GM21423 (cell line): ENCODE results near the gene C1orf87.

ENCODE experiments used
- ATAC-seq: cut with Tn5 transposase; IDR thresholded peaks from one replicate; pipeline ENCODE4 v1.9.1; 2021; ENCODE audit warnings: mild to moderate bottlenecking, moderate library complexity; ENCODE audit not compliant: unreplicated experiment

The C1orf87 gene, protein sequence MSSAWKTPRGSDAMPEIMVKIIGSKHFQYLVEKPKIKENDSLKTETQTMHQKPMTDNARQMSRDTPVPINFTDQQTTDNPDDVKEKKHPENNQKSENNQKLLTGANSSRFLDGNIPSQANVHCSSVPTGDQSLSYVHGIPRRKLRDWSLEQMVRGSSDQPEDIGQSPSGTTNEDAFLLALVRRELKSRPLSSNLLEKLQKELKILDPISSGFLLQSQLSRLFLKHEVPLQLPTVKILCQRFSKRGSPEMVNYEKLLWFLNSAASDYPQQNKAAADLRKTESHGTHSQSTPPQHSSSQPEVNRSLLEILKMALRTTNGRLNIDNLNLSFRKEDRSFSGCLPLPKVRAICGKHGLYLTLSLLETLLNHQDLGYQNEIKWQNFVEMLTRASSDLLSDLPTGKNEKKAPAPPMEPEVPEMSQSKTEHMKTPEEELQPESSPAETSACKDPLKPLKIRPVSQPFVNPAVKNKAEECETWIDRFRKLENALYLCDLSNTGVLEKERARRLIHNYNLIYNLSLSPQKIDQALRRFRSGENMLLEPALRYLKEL

DNA sequence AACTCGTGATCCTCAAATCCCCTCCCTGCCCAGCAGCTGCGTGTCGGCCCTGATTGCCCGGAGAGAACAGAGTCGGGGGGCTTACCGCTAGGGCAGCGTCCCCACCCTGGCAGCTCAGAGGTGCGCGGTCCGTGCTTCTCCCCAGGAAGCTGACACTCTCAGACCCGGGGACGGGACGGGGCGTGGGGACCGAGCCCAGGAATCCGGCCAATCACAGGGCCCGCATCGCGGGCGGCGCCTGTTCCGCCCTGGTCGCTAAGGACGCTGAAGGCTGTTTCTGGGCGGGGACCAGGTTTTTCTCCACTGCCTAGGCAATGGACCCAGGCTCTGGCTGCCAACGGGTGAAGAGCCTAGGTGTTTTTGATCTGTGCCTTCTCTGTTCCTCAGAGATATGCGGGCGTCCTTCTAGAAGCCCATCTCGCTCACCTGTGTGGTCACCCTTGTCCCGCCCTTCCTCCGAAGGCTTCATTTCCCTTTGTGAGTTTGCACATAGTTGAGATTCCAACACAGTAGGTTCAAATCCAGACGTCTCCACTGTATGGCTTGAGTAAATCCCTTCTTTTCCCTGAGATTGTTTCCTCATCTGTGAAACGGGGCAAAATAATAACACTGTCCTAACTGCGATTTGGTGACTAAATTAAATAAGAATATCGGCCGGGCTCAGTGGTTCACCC lies at the start of gene C1orf87:
Gene C1orf87, minus strand, starts transcription at position 166 of the 674 bp plus-strand sequence. CDS start 1,127 bp downstream, outside the sequence.
- no peak for ATAC-seq

GRCh38 chr1:60118085-60118484 lies 44.5 kb upstream of the C1orf87 start:
- ATAC-seq = no peak

GRCh38 chr1:60114745-60115318 lies 41.3 kb upstream of the C1orf87 start:
- ATAC-seq = no peak

GRCh38 chr1:60113596-60113995 lies 40.0 kb upstream of the C1orf87 start:
- ATAC-seq = no peak

- no peak for ATAC-seq
Measured at GRCh38 chr1:60113028-60113427, 39.5 kb upstream of the C1orf87 start.

DNA sequence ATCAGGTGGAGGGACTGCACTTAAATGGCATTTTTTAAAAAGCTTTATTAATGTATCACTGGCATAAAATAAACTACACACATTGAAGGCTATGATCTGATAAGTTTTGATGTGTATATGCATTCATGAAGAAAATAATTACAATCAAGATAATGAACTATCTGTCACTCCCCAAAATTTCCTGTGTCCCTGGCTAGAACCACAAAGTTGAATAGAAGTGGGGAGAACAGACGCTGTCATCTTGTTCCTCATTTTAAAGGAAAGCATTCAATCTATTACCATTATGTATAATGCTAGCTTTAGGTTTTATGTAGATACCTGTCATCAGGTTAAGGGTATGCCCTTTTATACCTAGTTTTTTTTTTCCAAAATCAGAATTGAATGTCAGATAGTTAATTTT lies 38.1 kb upstream of the C1orf87 start:
- no peak for ATAC-seq

DNA sequence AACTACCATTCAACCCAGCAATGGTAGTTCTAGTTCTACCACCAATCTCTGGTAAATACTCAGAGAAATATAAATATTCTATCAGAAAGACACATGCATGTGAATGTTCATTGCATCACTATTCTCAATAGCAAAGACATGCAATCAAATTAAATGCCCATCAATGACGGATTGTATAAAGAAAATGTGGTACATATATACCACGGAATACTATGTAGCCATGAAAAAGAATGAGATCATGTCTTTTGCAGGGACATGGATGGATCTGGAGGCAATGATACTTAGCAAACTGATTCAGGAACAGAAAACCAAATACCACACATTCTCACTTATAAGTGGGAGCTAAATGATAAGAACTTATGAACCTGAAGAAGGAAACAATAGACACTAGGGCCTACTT lies 37.5 kb upstream of the C1orf87 start:
- no peak for ATAC-seq

GRCh38 chr1:60108196-60108595 lies 34.6 kb upstream of the C1orf87 start:
- no peak for ATAC-seq

GRCh38 chr1:60103186-60103585 lies 29.6 kb upstream of the C1orf87 start:
- ATAC-seq = no peak

DNA sequence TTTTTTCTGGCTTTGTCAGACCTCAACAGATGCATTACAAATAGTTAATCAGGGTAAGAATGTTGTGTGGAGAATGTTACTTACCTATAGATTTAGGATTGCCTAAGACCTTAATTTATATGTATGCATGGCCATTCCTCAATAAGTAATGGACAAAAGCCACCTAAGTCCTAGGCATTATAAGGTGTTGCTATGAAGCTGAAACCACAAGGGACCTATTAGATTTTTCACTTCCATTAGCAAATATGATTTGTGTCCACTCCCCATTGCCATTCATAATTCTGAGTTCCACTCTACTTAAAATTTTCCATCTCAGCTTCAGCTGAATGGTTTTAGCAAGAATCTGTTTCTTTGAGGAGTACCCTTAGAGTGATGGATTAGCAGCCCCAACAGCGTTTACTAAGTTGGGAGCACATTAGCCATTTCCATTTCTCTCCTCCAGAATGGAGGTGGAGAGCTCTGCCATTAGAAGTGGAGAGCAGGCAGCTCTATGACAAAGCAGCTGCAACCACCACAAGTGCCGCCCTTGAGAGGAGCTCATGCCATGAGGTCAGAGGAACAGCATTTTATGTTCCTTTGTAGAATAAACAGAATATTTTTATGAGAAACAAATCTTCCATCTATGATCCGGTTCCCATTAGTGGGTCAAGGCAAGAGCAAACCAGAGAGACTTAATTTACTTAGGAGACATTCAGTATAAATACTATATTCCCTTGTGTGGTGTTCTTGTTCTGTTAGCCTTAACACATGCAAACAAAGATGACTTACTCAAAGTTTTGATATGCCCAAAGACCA lies 28.9 kb upstream of the C1orf87 start:
- no peak for ATAC-seq

DNA sequence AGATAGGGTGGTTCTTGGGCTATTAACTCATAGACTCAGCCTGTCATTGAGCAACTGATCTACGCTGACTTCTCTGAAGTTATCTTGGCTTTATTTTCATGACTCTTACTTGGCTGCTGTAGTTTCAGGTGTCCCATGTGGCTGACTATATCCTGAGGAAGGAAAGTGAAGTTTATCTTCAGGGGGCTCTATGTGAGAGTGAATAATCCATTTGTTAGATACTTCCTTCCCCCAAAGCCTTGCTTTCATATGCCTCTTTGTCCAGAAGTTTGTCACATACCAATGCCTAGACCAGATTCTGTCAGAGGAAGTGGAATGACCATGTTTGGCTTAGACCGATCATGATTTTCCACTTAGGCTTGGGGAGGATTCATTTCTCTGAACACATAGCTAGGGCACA lies 27.9 kb upstream of the C1orf87 start:
- ATAC-seq = no peak

DNA sequence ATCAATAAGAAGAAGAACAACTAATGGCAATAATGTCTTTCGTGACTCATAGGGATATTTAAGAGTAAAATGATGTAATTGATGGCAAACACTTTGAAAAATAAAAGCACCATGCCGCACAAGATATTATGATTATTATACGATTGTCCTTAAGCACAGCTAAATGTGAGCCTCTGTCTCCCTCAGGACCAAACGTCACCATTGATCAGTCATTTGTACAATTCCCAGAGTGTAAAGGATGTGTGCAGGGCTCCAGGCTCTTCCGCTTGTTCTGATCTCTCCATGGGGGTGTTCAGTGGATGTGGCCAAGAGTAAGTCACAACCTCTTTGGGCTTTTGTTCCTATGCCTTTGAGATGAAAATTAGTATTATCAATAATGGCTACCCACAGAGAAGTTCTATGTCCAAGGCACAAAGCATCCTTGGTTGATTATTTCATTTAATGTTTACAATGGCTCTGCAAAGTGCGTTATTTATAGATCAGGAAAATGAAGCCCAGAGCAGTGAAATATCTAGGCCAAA lies 17.7 kb upstream of the C1orf87 start:
- no peak for ATAC-seq

GRCh38 chr1:60090655-60091054 lies 17.1 kb upstream of the C1orf87 start:
- ATAC-seq = no peak

DNA sequence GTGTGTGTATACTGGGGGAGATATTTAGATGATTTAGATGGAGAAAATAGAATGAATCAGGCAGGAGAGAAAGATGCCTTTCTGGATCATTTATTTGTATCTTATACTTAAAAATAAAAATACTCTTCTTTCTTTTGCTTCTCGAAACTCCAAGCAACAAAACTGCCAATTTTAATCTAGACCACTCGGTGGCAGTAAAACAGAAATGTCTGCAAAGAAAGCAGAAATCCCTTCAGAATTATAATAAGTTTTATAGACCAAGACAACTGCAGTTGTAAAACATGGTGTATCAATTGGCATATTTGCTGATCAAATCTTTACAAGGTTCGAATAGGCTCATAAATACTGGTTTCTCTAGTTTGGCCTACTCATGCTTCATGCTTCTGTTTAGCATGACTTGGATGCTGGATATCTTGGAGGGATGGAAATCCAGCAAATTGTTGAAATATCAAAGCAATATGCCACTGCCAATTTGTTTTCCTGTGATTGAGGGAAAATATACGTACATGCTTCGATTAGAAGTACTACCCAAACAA lies 15.1 kb upstream of the C1orf87 start:
- no peak for ATAC-seq

GRCh38 chr1:60087681-60088080 lies 14.1 kb upstream of the C1orf87 start:
- no peak for ATAC-seq

- ATAC-seq = no peak
Measured at GRCh38 chr1:60078182-60078581, 4.6 kb upstream of the C1orf87 start.

DNA sequence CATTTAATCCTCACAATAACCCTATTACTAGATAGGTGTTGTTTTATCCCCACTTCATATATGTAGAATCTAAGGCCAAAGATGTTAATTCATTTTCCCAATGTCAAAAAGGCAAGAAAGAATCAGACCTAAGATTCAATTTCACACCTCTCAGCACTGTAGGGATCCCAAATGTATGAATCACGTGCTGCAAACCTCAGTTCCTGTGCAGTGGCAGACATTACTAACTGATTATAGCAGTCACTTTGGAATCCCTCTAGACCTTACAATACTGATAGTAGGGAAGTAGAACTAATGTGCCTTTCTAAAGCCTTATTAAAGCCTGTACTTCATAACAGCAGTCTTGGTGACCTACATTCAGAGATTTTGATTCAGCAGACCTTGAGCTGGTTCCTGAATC lies 2.3 kb downstream of the C1orf87 start:
- no peak for ATAC-seq

GRCh38 chr1:60069691-60070090 lies 3.9 kb downstream of the C1orf87 start:
- ATAC-seq = no peak

DNA sequence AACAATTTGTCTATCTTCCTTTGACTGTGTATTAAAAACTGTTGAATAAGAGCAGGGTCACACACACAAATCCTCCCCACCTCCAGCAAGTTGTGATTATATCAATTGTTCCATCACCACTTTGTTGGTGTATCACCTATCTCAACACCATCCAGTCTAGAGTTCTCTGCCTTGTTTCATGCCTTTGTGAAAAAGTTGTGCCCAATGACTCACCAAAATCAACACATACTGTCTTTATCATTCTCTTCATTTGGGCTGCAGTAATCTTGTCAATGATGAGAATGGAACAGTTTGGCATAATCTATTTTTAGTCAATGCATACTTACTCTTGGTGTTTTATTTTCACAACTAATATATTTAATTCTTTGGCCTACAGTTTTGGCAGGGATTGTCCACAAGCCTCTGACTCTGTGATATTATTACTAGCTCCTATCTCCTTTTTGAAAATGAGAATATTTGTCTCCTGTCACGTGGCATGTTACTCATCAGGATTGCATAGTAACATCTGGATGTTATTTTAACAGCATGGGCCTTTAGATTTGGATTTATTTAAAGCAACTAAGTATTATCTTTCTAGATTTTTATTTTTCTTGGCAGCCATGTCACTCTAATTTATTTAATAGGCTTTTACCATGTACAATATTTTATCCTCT lies 5.1 kb downstream of the C1orf87 start:
- no peak for ATAC-seq

GRCh38 chr1:60066001-60066400 lies 7.6 kb downstream of the C1orf87 start:
- ATAC-seq = no peak
